HG03159 (cell line): ENCODE data around the gene PFN2.
"Not testable (repeated sequence)": the region's sequence is repeated elsewhere in the genome, so short reads cannot be mapped to it uniquely, and the experiment has no call there.

Source experiments
- ATAC-seq: cut with Tn5 transposase; IDR thresholded peaks from one replicate; pipeline ENCODE4 v1.9.1; 2021; ENCODE audit warnings: mild to moderate bottlenecking, moderate library complexity; ENCODE audit not compliant: unreplicated experiment

PFN2 gene

DNA sequence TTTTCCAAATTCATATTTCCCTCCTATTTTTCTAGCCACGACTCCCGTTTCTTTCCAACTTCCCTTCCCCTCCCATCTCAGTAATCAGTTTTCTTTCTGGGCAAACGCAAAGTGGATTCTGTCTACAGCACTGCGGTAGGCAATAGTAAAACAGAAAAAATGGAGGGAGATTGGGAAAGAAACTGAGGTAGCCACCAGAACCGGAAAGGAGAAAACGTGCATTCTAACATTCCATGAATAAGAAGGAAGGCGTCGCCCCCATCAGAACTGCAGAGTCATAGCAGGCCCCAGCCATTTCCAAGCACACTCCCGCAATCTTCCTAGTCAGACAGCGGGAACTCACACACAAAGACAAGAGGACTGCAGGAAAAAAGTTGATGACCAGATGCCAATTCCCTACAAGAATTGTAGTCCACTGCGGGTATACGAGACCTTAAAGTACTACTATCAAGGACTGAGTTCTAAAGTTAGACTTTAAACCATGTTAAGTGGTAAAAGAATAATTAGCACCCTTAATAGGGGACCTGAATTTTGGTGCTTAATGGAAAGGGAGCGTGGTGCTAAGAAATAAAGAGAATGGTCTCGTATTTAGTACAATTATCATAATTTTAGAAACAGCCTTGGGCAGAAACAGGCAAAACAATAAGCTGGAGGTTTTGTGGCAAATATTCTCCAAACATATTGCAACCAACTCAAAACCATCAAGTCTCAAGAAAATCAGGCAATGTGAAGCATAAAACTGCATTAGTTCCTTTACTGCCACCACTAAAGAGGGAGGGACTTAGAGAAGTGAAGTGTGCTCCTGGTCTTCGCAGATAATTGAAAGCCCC, 1.4 kb downstream of the PFN2 start:
- ATAC-seq = no peak

DNA sequence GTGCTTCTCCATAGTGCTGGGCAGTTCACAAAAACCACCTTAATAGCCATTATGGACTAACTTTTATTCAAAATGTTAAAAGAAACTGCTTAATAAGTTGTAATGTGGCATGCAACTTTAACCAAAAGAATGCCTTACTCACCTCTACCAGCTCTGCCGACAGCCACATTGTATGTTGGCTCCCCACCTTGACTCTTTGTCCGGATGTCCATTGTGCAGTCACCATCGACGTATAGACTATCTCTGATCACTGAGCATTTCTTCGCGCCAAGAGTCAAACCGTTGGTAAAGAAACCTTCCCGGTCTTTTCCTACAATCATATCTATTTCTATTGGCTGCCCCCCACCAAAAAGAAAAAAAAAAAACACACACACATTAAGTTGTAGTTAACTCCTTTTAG, 2.5 kb downstream of the PFN2 start:
- ATAC-seq = no peak

DNA sequence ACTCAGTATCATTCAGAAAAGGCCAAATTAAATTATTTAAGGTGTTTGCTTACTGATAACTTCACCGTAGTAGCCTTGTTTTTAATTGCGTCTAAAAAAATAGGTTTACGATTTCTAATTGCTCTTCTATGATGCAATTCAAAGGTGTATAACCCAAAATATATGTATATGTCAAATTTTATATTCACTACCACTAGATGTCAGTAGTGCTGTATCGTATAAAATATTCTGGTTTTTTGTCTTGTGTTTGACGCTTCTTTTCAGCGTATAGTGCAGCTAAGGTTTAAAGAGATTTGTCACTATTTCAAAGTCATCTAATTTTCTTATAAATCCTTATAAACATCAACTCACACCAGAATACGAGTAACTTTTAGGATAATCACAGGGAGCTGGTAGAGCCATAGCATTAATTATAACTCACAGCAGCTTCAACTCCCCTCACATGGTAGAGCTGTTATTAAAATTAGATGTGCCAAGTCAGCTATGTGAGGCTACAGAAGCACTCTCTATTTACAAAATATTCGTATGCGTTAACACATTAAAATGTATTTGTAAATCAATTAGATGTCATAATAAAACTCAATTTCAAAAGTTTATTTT, 3.5 kb downstream of the PFN2 start:
- ATAC-seq = no peak

DNA sequence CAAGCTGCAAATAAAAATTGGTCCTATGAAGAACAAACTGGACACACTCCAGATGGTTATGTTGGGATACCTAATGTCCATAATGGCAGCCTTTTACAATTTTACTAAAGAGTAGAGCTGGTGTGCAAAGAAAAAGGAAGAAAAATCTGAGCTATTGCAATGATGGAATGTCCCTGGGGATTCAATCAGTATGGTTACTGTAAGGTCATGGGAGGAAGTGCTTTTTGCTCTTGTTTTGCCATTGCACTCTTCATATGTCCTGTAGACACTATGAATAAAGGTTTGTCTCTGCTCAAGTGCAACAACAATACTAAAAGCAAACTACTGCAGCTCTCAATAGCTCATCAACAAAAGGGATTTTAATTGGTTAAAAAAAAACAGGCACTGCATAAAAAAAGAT, 5.4 kb downstream of the PFN2 start:
- no peak for ATAC-seq

DNA sequence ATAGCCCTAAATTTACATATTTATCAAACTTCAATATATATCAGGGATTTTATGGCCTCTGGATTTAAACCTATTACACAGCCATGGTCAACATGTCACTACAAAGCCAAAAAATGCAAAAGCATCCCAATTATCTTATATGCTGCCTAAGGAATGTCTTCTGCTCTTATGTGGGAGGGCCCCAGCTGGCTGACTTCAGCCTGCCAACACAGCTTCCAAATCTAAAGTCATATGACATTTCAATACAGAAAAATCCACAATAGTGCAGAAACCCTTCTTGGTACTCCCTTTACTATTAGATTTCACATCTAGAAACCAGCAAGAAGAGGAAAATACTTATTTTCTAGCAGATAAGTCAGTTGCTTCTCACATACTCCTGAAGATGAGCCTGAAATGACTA, 6.4 kb downstream of the PFN2 start:
- ATAC-seq = no peak

DNA sequence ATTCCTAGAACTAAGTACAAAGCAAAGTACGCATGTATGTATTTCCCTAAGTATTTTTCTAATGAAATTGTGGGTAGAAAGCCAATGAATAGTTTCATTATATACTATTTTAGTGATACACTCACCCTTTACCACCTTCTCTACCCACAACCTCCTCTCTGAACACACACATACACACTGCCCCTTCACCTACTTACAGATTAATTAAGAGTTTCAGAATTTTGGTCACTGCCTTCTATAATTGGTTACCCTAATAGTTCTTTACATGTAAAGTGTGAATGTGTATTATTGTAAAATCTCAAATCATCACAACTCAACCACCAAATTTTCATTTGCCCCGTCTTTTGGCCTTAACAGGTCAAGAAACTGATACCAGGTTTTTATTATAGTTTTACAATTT, 7.2 kb downstream of the PFN2 start:
- no peak for ATAC-seq

DNA sequence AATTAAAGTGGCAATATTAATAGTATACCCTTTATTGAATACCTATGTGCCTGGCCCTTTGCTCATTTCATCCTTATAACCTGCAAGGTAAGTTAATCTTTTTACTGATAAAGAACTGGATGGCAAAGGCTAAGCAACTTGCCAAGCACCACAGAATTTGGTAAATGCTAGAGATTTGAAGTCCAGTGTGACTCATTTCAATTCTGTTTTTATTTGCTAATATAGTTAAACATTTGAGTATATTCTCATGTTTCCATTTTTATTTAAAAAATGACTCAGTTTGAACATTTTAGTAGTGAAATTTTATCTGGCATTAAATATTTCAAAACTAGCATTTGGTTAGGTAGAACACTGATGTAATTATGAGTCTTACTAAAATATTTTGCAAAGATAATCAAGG, 11.3 kb downstream of the PFN2 start:
- no peak for ATAC-seq

DNA sequence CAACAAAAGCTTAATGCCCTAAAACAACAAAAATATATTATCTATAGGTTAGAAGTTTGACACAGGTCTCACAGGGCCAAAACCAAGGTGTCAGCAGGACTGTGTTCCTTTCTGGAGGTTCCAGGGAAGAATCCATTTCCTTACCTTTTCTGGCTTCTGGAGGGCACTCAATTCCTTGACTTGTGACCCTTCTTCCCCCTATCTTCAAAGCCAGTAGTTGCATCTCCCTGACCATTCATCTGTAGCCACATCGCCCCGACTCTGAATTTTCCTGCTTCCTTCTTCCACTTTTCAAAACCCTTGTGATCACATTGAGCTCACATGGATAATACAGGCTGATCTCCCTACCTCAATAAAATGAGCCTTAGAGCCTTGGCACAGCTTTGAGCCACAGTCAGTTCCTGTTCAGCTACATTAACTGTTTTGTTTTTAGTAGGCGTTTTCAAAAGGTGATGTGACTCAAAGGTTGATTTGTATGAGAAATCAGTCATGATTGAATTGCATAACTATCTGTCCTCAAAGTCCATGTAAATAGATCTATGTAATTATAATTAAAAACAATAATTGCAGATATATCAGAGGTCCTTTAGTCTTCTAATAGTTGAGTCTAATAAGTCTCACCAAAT, 12.4 kb downstream of the PFN2 start:
- ATAC-seq = no peak

DNA sequence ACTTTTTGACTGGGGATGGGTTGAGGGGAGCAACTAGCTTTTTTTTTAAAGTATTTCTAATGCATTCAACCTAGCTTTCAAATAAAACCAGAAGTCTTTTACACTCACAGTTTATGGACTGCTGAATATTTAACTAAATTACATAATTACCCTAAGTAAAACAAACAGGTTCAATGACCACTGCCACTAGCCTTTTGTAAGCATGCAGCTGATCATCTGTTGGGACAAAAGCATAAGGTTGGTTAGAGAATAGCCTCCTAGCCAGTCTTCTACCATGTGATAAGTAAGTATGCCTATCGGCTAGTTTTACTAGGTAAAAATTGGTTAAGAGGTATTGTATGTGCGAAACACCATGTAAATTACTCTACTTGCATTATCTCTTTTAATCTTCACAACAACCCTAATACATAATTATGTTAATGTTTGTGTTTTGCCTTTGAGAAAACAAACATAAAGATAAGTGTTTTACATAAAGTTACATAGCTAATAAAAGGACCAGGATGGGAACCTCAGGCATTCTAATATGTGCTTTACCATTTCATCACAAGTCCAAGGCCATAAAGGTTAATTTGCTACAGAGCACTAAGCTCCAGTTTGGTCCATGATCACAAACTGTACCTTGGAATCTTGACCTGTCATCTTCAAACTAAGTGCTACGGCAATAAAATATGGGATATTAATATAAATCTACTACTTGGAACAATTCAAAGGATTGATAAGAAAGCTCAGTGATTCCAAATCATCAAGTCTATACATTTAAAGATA, 13.2 kb downstream of the PFN2 start:
- ATAC-seq = no peak

DNA sequence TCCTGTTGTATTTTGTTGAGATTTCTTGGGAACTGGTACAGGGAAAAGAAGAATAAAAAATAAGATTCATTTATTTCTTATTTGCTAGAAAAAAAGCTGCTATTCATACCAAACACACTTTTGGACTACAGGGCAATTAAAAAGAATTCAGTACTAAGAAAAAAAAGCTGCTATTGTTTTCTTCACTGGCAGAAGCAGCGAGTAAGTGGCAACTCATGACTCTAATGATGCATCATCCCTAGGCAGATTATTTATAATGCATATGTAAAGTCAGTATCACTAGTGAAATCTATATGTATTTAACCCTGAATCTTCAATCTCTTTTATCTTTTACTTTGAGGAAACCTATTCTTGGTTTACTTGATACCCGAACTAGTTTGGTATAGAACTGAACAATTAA, 15.2 kb downstream of the PFN2 start:
- ATAC-seq = no peak

DNA sequence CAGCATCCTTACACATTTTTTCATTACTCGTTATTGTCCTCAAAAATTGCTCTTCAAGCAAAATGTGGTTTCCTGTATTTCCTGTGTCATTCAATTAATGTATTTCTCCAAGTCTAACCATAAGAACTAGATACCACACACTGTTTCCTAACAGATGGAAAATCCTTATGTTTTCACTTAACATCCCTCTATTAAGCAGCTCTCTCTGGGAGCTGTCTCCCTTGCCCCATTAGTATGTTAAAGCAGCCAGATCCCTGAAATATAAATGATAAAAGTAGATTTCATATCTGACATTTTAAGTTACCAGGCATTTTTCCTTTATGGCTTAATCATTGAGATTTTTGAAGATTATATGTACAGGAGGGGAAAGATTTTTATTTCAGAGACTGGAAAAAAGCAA, 15.9 kb downstream of the PFN2 start:
- no peak for ATAC-seq

DNA sequence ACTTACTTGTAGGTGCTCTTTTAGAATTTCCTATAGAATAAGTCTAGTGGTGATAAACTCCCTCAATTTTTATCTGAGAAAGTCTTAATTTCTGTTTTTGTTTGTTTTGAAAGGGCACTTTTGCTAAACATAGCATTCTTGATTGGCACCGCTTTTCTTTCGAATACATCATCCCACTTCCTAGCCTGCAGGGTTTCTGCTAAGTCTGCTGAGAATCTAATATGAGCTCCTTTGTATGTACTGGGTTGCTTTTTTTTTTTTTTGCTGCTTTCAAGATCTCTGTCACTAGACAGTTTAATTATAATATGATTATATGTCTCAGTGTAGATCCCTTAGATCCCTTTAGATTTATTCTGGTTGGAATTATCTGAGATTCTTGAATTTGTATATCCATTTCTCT, 21.5 kb downstream of the PFN2 start:
- ATAC-seq = no peak

DNA sequence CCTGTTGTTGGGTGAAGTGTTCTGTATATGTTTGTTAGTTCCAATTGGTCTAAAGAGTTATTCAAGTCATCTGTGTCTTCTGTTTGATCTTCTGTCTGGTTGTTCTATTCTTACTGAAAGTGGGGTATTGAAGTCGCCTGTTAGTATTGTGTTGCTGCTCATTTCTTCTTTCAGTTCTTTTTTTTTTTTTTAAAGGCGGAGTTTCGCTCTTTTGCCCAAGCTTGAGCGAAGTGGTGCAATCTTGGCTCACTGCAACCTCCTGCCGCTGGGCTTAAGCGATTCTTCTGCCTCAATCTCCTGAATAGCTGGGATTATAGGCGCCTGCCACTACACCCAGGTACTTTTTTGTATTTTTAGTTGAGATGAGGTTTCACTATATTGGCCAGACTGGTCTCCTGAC, 23.5 kb downstream of the PFN2 start:
- ATAC-seq = no peak

DNA sequence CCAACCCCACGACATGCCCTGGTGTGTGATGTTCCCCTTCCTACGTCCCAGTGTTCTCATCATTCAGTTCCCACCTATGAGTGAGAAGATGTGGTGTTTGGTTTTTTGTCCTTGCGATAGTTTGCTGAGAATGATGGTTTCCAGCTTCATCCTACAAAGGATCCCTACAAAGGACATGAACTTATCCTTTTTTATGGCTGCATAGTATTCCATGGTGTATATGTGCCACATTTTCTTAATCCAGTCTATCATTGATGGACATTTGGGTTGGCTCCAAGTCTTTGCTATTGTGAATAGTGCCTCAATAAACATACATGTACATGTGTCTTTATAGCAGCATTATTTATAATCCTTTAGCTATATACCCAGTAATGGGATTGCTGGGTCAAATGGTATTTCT, 26.7 kb downstream of the PFN2 start:
- ATAC-seq = not testable (repeated sequence)

DNA sequence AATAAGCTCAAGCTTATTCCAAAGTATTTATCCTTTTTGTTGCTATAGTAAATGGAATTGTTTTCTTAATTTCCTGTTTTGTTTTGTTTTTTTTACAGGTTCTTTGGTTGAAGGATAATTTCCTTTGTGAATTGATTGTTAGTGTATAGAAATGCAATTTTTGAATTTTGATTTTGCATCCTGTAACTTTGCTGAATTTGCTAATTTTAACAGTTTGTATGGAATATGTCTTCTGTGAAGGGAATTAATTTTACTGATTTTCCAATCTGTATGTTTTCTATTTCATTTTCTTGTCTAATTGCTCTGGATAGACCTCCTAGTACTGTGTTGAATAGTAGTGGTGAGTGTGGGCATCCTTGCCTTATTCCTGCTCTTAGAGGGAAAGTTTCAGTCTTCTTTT, 28.3 kb downstream of the PFN2 start:
- no peak for ATAC-seq

DNA sequence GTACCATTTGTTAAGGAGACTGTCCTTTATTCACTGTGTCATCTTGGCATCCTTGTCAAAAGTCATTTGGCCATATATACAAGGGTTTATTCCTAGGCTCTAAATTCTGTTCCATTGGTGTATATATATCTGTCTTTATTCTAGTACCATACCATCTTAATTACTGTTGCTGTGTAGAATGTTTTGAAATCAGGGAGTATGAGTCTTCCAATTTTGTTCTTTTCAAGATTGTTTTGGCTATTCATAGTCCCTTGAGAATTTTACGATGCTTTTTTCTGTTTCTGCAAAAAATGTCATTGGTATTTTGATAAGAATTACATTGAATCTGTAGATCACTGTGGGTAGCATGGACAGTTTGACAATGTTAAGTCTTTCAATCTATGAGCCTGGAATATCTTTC, 28.7 kb downstream of the PFN2 start:
- no peak for ATAC-seq

DNA sequence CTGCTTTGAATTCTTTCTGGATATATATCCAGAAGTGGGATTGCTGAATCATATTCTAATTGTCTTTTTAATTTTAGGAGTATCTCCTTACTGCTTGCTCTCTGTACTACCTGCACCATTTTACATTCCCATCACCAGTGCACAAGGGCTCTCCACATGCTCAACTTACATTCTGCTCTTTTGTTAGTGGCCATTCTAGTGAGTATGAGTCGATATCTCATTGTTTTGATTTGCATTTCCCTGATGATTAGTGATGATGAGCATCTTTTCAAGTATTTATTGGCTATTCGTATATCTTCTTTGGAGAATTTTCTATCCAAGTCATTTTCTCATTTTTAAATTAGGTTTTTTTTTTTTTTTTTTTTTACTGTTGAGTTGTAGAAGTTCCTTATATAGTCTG, 29.5 kb downstream of the PFN2 start:
- no peak for ATAC-seq

DNA sequence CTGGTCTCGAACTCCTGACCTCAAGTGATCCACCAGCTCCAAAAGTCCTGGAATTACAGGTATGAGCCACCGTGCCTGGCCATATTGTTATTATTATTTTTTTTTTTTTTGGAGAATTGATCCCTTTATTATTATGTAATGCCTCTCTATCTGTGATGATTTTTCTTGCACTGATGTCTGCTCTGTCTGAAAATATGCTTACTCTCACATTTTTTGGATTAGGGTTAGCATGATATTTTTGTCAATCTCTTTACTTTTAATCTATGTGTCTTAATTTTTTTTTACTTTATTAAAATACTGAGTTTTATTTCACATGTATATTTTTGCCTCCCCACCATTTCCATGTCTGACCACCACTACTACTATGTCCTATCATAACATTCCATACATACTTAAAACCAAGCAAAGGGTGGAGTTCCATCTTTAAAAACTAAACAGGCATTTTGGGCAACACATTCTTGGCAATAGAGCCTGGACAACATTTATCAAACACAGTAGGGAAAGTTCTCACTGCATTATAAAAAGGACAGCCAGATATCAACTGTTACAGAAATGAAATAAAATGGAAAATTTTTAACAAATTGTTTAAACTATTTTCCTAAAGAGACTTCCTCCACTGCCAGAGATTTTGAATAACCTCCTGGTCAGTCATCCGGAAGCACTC, 32.2 kb downstream of the PFN2 start:
- ATAC-seq = not testable (repeated sequence)

DNA sequence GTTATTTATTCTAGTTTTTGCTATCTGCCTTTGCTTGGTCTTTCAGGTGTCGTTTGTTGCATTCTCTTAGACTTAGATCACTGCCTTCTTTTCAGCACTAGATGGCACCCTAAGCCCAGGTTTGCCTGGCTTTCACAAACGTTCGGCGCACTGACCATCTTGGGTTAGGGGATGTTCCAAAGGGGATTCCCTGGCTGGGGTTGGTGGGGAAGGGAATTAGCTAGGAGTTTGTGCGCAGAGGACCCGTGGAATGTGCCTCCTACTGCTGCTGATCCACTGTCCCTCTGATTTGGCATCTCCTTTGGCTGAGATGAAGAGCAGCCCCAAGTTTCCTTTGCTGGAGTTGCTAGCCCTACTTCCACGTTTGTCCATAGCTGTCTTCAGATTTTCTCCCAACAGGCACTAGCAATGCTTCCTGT, 33.9 kb downstream of the PFN2 start:
- ATAC-seq = no peak

DNA sequence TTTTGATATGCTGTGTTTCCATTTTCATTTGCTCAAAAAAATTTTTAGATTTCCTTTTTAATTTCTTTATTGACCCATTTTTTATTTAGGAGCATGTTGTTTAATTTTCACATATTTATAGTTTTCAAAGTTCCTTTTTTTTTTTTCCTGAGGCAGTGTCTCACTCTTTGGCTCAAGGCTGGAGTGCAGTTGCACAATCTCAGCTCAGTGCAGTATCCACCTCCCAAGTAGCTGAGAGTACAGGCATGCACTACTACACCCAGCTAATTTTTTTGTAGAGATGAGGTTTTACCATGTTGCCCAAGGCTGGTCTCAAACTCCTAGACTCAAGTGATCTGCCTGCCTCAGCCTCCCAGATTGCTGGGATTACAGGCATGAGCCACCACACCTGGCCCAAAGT, 36.2 kb downstream of the PFN2 start:
- no peak for ATAC-seq

DNA sequence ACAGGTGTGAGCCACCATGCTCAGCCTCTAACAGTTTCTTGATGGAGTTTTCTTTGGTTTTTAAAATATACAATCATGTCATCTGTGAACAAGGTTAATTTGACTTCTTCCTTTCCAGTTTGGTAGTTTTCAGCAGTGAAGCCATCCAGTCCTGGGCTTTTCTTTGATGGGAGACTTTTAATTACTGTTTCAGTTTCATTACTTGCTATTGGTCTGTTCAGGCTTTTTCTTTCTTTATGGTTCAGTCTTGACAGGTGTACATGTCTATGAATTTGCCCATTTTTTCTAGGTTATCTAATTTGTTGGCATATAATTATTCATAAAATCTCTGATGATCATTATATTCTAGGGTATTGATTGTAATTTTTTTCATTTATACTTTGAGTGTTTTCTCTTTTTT, 36.8 kb downstream of the PFN2 start:
- ATAC-seq = no peak
